ENCODE results near the gene SLC46A3. TPM values are rescaled to one million over a fixed set of nuclear protein-coding genes. Genes with fewer than 3 reads are reported as not detected.

The SLC46A3 gene
- polyA plus RNA-seq, 1 donor from 2014 or later, result 7.4 TPM

- Histone ChIP-seq H3F3A (ENCODE audit: insufficient read depth, low read length, poor library complexity, severe bottlenecking) (no peaks in the 10 kb centered on the region), H3K27me3 (ENCODE audit: insufficient read depth, low read depth, low read length) (no peaks in the 10 kb centered on the region), H3K4me2 (ENCODE audit: low read length) (no peak overlapping the region), H3K9me3 (ENCODE audit: low read length) (peaks cover 4% of the 10 kb centered on the region), H3K79me2 (replicated peaks; ENCODE audit: insufficient read depth, low read length) (no peaks in the 10 kb centered on the region), H3K36me3 (ENCODE audit: insufficient read depth, low read length) (no peaks in the 10 kb centered on the region), H4K20me1 (ENCODE audit: insufficient read depth) (no peaks in the 10 kb centered on the region), H3K9ac (ENCODE audit: low read length) (no peak overlapping the region), H2AFZ (ENCODE audit: low read depth, low read length) (no peak overlapping the region), H3K9me2 (ENCODE audit: insufficient read depth, low read length) (no peaks in the 10 kb centered on the region), H3K27ac (ENCODE audit: low read length) (no peak overlapping the region), H3K4me3 (ENCODE audit: low read length) (no peak overlapping the region)
- TF ChIP-seq RAD21 (conservative IDR thresholded peaks at IDR 0.05) (no peak), REST (IDR thresholded peaks at IDR 0.05; ENCODE audit: borderline replicate concordance) (no peak), EP300 (conservative IDR thresholded peaks at IDR 0.05; ENCODE audit: poor library complexity, severe bottlenecking) (no peak), EZH2 (IDR thresholded peaks at IDR 0.05; ENCODE audit: borderline replicate concordance, insufficient read depth, low read length, poor library complexity, severe bottlenecking) (no peak), MXI1 (conservative IDR thresholded peaks at IDR 0.05; ENCODE audit: poor library complexity, severe bottlenecking) (no peak), SMC3 (conservative IDR thresholded peaks at IDR 0.05; ENCODE audit: poor library complexity) (no peak), POLR2AphosphoS5 (IDR thresholded peaks at IDR 0.05) (no peak), TAF1 (IDR thresholded peaks at IDR 0.05; ENCODE audit: low read depth) (no peak)
These were observed 35.2 kb upstream of the SLC46A3 start for GRCh38 chr13:28753946-28754345.

GRCh38 chr13:28753208-28753892 is 34.6 kb upstream of the SLC46A3 start:
- no peak overlapping the region for H3K27ac ChIP-seq (ENCODE audit: low read length)
- TF ChIP-seq REST (IDR thresholded peaks at IDR 0.05; ENCODE audit: borderline replicate concordance), result no peak

More at GRCh38 chr13:28753208-28753892, 34.6 kb upstream of the SLC46A3 start:
- Histone ChIP-seq H3K9me3 (ENCODE audit: low read length) (peaks cover 4% of the 10 kb centered on the region), H2AFZ (ENCODE audit: low read depth, low read length) (no peak overlapping the region), H3K36me3 (ENCODE audit: insufficient read depth, low read length) (no peaks in the 10 kb centered on the region), H3F3A (ENCODE audit: insufficient read depth, low read length, poor library complexity, severe bottlenecking) (no peaks in the 10 kb centered on the region), H3K4me2 (ENCODE audit: low read length) (no peak overlapping the region), H3K4me3 (ENCODE audit: low read length) (no peak overlapping the region), H3K9ac (ENCODE audit: low read length) (no peak overlapping the region), H3K27me3 (ENCODE audit: insufficient read depth, low read depth, low read length) (no peaks in the 10 kb centered on the region), H3K9me2 (ENCODE audit: insufficient read depth, low read length) (no peaks in the 10 kb centered on the region), H4K20me1 (ENCODE audit: insufficient read depth) (no peaks in the 10 kb centered on the region), H3K79me2 (replicated peaks; ENCODE audit: insufficient read depth, low read length) (no peaks in the 10 kb centered on the region)
